ENCODE measurements around the gene ASCC1. TPM values are rescaled to one million over a fixed set of nuclear protein-coding genes. Genes with fewer than 3 reads are reported as not detected.

Gene ASCC1
- total and polyA plus RNA-seq, 7 donors: 15.3 to 53.7 (median 21.5) TPM

GRCh38 chr10:72223743-72224101 lies 7.6 kb upstream of the ASCC1 start:
- peak; percentile 70 for DNase-seq
- peaks cover 0 to 46% (median 36%) of the 10 kb centered on the region in 4 donors for H3K4me1 ChIP-seq
- peak overlapping the region; percentile 68 to 76 (median 72) for H3K27ac ChIP-seq
- H3K27me3 ChIP-seq: no peaks in the 10 kb centered on the region
- peaks cover 0 to 36% (median 4%) of the 10 kb centered on the region in 4 donors for H3K36me3 ChIP-seq
- no peaks in the 10 kb centered on the region for H3K9me3 ChIP-seq
- intact Hi-C loops (cut with DNase I): no loop called here
- WGBS, 2 donors: 69 to 87% methylated on average over 1 of the region's 1 CpG
- no peak overlapping the region for H3K4me3 ChIP-seq
- no peak for TF ChIP-seq EP300 (IDR thresholded peaks at IDR 0.05)
- TF ChIP-seq POLR2AphosphoS5 (IDR thresholded peaks at IDR 0.05): peak in 1 of 4 donors; percentile 5

- peaks cover 0 to 32% (median 3%) of the 10 kb centered on the region in 4 donors for H3K36me3 ChIP-seq
- 53 to 56% methylated on average over 1 of the region's 1 CpG for WGBS, 2 donors
- TF ChIP-seq EP300 (IDR thresholded peaks at IDR 0.05) (no peak), POLR2AphosphoS5 (IDR thresholded peaks at IDR 0.05) (no peak), CTCF (IDR thresholded peaks at IDR 0.05) (no peak), POLR2A (IDR thresholded peaks at IDR 0.05) (no peak)
- H3K27ac ChIP-seq: peak overlapping the region in 2 of 4 donors; percentile 21 to 54
- no peaks in the 10 kb centered on the region for H3K9me3 ChIP-seq
- H3K4me3 ChIP-seq: no peak overlapping the region
- intact Hi-C loops (cut with DNase I): no loop called here
- H3K27me3 ChIP-seq: no peaks in the 10 kb centered on the region
- DNase-seq: peak; percentile 39
- peaks cover 0 to 57% (median 47%) of the 10 kb centered on the region in 4 donors for H3K4me1 ChIP-seq
Measured at GRCh38 chr10:72221278-72221677, 5.2 kb upstream of the ASCC1 start.

GRCh38 chr10:72220637-72221036 lies 4.6 kb upstream of the ASCC1 start:
- Histone ChIP-seq H3K27ac (peak overlapping the region in 3 of 4 donors; percentile 21 to 93 (median 54)), H3K36me3 (peaks cover 0 to 32% (median 2%) of the 10 kb centered on the region in 4 donors), H3K27me3 (no peaks in the 10 kb centered on the region), H3K4me3 (no peak overlapping the region), H3K4me1 (peaks cover 0 to 57% (median 47%) of the 10 kb centered on the region in 4 donors), H3K9me3 (no peaks in the 10 kb centered on the region)
- TF ChIP-seq POLR2A (IDR thresholded peaks at IDR 0.05) (no peak), EP300 (IDR thresholded peaks at IDR 0.05) (no peak), CTCF (IDR thresholded peaks at IDR 0.05) (no peak), POLR2AphosphoS5 (IDR thresholded peaks at IDR 0.05) (no peak)
- intact Hi-C loops (cut with DNase I): no loop called here
- DNase-seq: no peak
- 82 to 84% methylated on average over 8 of the region's 8 CpGs for WGBS, 2 donors

GRCh38 chr10:72219235-72219814 lies 3.2 kb upstream of the ASCC1 start:
- Histone ChIP-seq H3K4me3 (no peak overlapping the region), H3K27me3 (no peaks in the 10 kb centered on the region), H3K9me3 (no peaks in the 10 kb centered on the region), H3K27ac (peak overlapping the region; percentile 86 to 99 (median 92)), H3K4me1 (peaks cover 0 to 65% (median 57%) of the 10 kb centered on the region in 4 donors), H3K36me3 (peaks cover 0 to 19% (median 2%) of the 10 kb centered on the region in 4 donors)
- no peak for TF ChIP-seq POLR2AphosphoS5 (IDR thresholded peaks at IDR 0.05)
- no peak for TF ChIP-seq POLR2A (IDR thresholded peaks at IDR 0.05)
- no peak for TF ChIP-seq EP300 (IDR thresholded peaks at IDR 0.05)
- no peak for TF ChIP-seq CTCF (IDR thresholded peaks at IDR 0.05)
- WGBS, 2 donors: 77 to 82% methylated on average over 6 of the region's 6 CpGs
- intact Hi-C loops (cut with DNase I): loop anchor here (5.0 to 10.0 kb wide), 5 partner anchors 38 to 265 kb away; no protein-coding TSS in a partner anchor
- no peak for DNase-seq

- Histone ChIP-seq H3K4me3 (peak overlapping the region in 1 of 4 donors; percentile 3), H3K4me1 (peaks cover 0 to 65% (median 52%) of the 10 kb centered on the region in 4 donors), H3K9me3 (no peaks in the 10 kb centered on the region), H3K36me3 (peaks cover 0 to 13% (median 2%) of the 10 kb centered on the region in 4 donors), H3K27me3 (no peaks in the 10 kb centered on the region), H3K27ac (peak overlapping the region; percentile 86 to 99 (median 92))
- DNase-seq: no peak
- 35 to 40% methylated on average over 2 of the region's 2 CpGs for WGBS, 2 donors
- intact Hi-C loops (cut with DNase I): loop anchor here (5.0 to 10.0 kb wide), 5 partner anchors 39 to 264 kb away; no protein-coding TSS in a partner anchor
- TF ChIP-seq POLR2AphosphoS5 (IDR thresholded peaks at IDR 0.05) (no peak), POLR2A (IDR thresholded peaks at IDR 0.05) (no peak), CTCF (IDR thresholded peaks at IDR 0.05) (no peak), EP300 (IDR thresholded peaks at IDR 0.05) (no peak)
Measured at GRCh38 chr10:72218726-72219125, 2.6 kb upstream of the ASCC1 start.

Measured in sigmoid colon (tissue), 7 donors.